ENCODE data around the gene ATF6B. TPM values are rescaled to one million over a fixed set of nuclear protein-coding genes. Genes with fewer than 3 reads are reported as not detected.
A peak's percentile ranks its signal among the peaks of the same experiment; 100 is the strongest.

Gene ATF6B
- total and polyA plus RNA-seq, 8 donors, result 70.7 to 95.8 (median 85.8) TPM

GRCh38 chr6:32166411-32167061 is 38.5 kb upstream of the ATF6B start:
- peaks cover 0 to 9% of the 10 kb centered on the region in 2 donors for H3K27me3 ChIP-seq
- DNase-seq (peak in 1 of 4 donors; percentile 59), ATAC-seq (no peak)
- H3K4me3 ChIP-seq, result no peak overlapping the region
- no peaks in the 10 kb centered on the region for H3K9me3 ChIP-seq
- no peak overlapping the region for H3K27ac ChIP-seq
- H3K36me3 ChIP-seq, result peaks cover 0 to 53% of the 10 kb centered on the region in 2 donors
- intact Hi-C loops (cut with DNase I), result no loop called here
- H3K4me1 ChIP-seq, result no peaks in the 10 kb centered on the region
- TF ChIP-seq, protein P1, sequence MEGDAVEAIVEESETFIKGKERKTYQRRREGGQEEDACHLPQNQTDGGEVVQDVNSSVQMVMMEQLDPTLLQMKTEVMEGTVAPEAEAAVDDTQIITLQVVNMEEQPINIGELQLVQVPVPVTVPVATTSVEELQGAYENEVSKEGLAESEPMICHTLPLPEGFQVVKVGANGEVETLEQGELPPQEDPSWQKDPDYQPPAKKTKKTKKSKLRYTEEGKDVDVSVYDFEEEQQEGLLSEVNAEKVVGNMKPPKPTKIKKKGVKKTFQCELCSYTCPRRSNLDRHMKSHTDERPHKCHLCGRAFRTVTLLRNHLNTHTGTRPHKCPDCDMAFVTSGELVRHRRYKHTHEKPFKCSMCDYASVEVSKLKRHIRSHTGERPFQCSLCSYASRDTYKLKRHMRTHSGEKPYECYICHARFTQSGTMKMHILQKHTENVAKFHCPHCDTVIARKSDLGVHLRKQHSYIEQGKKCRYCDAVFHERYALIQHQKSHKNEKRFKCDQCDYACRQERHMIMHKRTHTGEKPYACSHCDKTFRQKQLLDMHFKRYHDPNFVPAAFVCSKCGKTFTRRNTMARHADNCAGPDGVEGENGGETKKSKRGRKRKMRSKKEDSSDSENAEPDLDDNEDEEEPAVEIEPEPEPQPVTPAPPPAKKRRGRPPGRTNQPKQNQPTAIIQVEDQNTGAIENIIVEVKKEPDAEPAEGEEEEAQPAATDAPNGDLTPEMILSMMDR (IDR thresholded peaks at IDR 0.05), result no peak

GRCh38 chr6:32164295-32164694 is 36.2 kb upstream of the ATF6B start, which contains the start of gene EGFL8:
Gene EGFL8 (plus strand): TSS chr6:32164595. CDS start chr6:32166166, 1,571 bp downstream.
- TF ChIP-seq, protein P1 (IDR thresholded peaks at IDR 0.05), result no peak
- Histone ChIP-seq H3K27ac (peak within 1 kb of the TSS; percentile 51 to 57), H3K9me3 (no peaks in the 10 kb centered on the region), H3K36me3 (peaks cover 0 to 31% of the 10 kb centered on the region in 2 donors), H3K27me3 (peaks cover 0 to 9% of the 10 kb centered on the region in 2 donors), H3K4me1 (no peaks in the 10 kb centered on the region), H3K4me3 (no peak within 1 kb of the TSS)
- intact Hi-C loops (cut with DNase I), result no loop called here
- no peak for DNase-seq
- no peak for ATAC-seq

GRCh38 chr6:32163559-32164258 is 35.7 kb upstream of the ATF6B start:
- TF ChIP-seq, protein P1 (IDR thresholded peaks at IDR 0.05), result no peak
- ATAC-seq (no peak), DNase-seq (peak in 1 of 4 donors; percentile 29)
- peaks cover 0 to 9% of the 10 kb centered on the region in 2 donors for H3K27me3 ChIP-seq
- no peak overlapping the region for H3K4me3 ChIP-seq
- peak overlapping the region; percentile 51 to 57 for H3K27ac ChIP-seq
- intact Hi-C loops (cut with DNase I), result no loop called here
- no peaks in the 10 kb centered on the region for H3K9me3 ChIP-seq
- no peaks in the 10 kb centered on the region for H3K4me1 ChIP-seq
- peaks cover 0 to 26% of the 10 kb centered on the region in 2 donors for H3K36me3 ChIP-seq

GRCh38 chr6:32158052-32158451 is 30.0 kb upstream of the ATF6B start:
- peaks cover 3 to 43% of the 10 kb centered on the region in 2 donors for H3K27me3 ChIP-seq
- ATAC-seq (no peak), DNase-seq (no peak)
- intact Hi-C loops (cut with DNase I), result no loop called here
- H3K4me1 ChIP-seq, result peaks cover 10 to 23% of the 10 kb centered on the region in 2 donors
- no peak overlapping the region for H3K4me3 ChIP-seq
- no peak overlapping the region for H3K27ac ChIP-seq
- TF ChIP-seq, protein P1 (IDR thresholded peaks at IDR 0.05), result no peak
- no peaks in the 10 kb centered on the region for H3K9me3 ChIP-seq
- peaks cover 0 to 14% of the 10 kb centered on the region in 2 donors for H3K36me3 ChIP-seq

GRCh38 chr6:32156891-32157290 is 28.8 kb upstream of the ATF6B start:
- peaks cover 0 to 14% of the 10 kb centered on the region in 2 donors for H3K36me3 ChIP-seq
- H3K27me3 ChIP-seq, result peaks cover 7 to 54% of the 10 kb centered on the region in 2 donors
- H3K27ac ChIP-seq, result no peak overlapping the region
- no peaks in the 10 kb centered on the region for H3K9me3 ChIP-seq
- intact Hi-C loops (cut with DNase I), result no loop called here
- no peak overlapping the region for H3K4me3 ChIP-seq
- DNase-seq (no peak), ATAC-seq (no peak)
- TF ChIP-seq, protein P1 (IDR thresholded peaks at IDR 0.05), result no peak
- H3K4me1 ChIP-seq, result peaks cover 15 to 34% of the 10 kb centered on the region in 2 donors
